ENCODE results near the gene LRPAP1.

DNA sequence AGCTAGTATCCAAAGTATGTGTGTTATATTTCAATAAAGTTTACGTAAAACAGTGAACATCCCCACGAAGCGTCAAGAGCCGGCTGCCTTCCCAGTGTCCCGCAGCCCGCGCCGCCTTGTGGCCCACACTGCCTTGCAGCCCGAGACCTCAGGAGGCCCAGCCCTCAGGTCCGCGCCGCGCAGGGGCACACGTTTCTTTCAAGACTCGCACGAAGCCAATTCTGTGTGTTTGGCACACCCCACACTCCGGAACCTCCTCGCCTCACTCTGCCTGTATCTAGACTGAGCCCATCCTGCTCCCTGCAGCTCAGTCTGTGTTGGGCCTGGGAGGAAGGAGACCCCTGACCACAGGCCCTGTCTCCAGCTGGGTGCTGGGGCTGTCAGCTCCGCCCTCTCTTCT lies 5.8 kb downstream of the LRPAP1 start:
- TF ChIP-seq, protein P1, sequence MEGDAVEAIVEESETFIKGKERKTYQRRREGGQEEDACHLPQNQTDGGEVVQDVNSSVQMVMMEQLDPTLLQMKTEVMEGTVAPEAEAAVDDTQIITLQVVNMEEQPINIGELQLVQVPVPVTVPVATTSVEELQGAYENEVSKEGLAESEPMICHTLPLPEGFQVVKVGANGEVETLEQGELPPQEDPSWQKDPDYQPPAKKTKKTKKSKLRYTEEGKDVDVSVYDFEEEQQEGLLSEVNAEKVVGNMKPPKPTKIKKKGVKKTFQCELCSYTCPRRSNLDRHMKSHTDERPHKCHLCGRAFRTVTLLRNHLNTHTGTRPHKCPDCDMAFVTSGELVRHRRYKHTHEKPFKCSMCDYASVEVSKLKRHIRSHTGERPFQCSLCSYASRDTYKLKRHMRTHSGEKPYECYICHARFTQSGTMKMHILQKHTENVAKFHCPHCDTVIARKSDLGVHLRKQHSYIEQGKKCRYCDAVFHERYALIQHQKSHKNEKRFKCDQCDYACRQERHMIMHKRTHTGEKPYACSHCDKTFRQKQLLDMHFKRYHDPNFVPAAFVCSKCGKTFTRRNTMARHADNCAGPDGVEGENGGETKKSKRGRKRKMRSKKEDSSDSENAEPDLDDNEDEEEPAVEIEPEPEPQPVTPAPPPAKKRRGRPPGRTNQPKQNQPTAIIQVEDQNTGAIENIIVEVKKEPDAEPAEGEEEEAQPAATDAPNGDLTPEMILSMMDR (IDR thresholded peaks at IDR 0.05) = no peak
- TF ChIP-seq POLR2A (IDR thresholded peaks at IDR 0.05) = no peak

Measured in uterus (tissue), 2 donors.